GM06990 (cell line): ENCODE data around the gene SFMBT1.

Experiments used
- DNase-seq: peaks from one replicate; pipeline ENCODE4 v3.0.0-alpha.2; 2011; ENCODE audit not compliant: insufficient read length; ENCODE audit errors: extremely low read depth
- H3K27me3 ChIP-seq: replicated peaks from 2 replicates; pipeline ENCODE4 v1.6.0; 2011; ENCODE audit warnings: low read length; ENCODE audit not compliant: control insufficient read depth, insufficient read depth
- H3K36me3 ChIP-seq: 2 replicates; pipeline ENCODE4 v1.5.1; 2011; ENCODE audit warnings: low read length; ENCODE audit not compliant: control insufficient read depth, insufficient read depth
- H3K4me3 ChIP-seq: replicated peaks from 2 replicates; pipeline ENCODE4 v1.5.1; 2011; ENCODE audit warnings: low read depth, mild to moderate bottlenecking, control low read depth, low read length
- TF ChIP-seq, protein P1 (sequence below): IDR thresholded peaks from 2 replicates; pipeline ENCODE4 v1.5.1; 2011; ENCODE audit warnings: low read length, control low read depth, mild to moderate bottlenecking, inconsistent platforms; ENCODE audit not compliant: insufficient read depth, poor library complexity, severe bottlenecking

SFMBT1 gene

DNA sequence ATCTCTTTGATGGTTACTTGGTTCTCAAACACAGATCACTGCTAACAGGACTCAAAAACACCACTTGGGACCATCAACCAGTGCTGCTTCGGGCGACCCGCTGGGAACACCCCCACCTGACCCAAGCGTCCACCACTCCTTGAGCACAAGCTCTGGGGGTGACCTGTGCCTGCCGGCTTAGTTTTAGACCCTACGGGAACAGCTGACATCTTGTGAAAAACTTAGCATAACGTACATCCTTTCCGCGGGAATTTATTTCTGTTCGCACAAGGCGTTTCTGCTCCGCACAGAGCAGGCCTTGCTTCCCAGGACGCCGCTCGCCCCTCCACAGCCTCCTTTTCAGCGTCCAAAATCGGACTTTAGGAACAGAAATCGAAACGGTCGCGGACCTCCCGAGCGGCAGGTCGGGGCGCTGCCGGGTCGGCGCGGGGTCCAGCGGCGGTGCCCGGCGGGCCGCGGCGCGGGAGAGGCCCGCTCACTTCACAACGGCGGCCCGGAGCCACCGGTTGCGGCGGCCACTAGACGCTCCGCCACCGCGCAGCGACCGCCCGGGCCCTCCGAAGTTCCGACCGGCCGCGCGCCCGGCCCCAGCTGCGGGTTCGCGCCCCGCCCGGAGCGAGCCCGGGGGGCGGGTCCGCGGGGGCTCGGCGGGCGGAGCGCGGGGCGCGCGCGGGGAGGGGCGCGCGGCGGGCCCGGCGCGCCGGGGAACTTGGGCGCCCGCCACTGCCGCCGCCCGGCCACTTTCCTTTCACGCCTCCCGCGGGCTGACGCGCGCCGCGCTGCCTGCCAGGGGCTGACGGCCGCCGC lies 959 bp downstream of the SFMBT1 start:
- TF ChIP-seq, protein P1, sequence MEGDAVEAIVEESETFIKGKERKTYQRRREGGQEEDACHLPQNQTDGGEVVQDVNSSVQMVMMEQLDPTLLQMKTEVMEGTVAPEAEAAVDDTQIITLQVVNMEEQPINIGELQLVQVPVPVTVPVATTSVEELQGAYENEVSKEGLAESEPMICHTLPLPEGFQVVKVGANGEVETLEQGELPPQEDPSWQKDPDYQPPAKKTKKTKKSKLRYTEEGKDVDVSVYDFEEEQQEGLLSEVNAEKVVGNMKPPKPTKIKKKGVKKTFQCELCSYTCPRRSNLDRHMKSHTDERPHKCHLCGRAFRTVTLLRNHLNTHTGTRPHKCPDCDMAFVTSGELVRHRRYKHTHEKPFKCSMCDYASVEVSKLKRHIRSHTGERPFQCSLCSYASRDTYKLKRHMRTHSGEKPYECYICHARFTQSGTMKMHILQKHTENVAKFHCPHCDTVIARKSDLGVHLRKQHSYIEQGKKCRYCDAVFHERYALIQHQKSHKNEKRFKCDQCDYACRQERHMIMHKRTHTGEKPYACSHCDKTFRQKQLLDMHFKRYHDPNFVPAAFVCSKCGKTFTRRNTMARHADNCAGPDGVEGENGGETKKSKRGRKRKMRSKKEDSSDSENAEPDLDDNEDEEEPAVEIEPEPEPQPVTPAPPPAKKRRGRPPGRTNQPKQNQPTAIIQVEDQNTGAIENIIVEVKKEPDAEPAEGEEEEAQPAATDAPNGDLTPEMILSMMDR = no peak
- Histone ChIP-seq H3K4me3 (peak overlapping the region; percentile 89), H3K27me3 (no peaks in the 10 kb centered on the region), H3K36me3 (no peaks in the 10 kb centered on the region)
- DNase-seq = peak; percentile 81

DNA sequence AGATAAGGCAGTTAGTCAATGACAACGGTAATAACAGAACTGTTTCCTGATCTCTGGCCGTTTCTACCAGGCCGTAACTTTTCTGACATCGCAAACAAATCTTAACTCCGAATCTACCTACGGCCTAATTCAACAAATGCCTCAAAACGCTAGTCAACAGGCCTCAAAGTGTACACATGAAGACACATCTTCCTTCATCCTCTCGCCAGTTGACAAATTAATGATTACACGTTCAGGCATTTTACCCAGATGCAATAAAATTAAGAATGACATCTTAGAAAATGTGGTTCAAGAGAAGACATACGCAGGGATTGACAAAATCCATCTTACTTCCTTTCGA lies 1.5 kb downstream of the SFMBT1 start:
- Histone ChIP-seq H3K4me3 (peak overlapping the region; percentile 89), H3K36me3 (no peaks in the 10 kb centered on the region), H3K27me3 (no peaks in the 10 kb centered on the region)
- DNase-seq = no peak
- TF ChIP-seq, protein P1 = no peak

DNA sequence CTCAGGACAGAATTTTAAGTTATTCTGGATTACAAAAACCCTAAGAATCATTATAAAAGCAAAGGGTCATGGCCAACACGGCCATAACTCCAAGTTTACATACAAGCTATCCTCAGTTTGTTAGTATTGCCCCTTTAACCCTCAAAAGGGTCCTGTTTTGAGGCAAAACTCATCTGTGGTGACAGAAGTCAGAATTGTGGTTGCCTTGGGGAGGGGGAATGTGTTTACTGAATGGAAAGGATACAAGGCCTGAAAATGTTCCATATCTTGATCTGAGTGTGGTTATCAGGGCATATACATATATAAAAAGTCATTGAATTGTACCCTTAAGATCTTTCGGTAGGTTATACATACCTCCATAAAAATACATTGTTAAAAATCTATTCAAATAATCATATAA lies 2.1 kb downstream of the SFMBT1 start:
- H3K4me3 ChIP-seq = no peak overlapping the region
- no peak for DNase-seq
- H3K36me3 ChIP-seq = no peaks in the 10 kb centered on the region
- TF ChIP-seq, protein P1 = no peak
- H3K27me3 ChIP-seq = no peaks in the 10 kb centered on the region

DNA sequence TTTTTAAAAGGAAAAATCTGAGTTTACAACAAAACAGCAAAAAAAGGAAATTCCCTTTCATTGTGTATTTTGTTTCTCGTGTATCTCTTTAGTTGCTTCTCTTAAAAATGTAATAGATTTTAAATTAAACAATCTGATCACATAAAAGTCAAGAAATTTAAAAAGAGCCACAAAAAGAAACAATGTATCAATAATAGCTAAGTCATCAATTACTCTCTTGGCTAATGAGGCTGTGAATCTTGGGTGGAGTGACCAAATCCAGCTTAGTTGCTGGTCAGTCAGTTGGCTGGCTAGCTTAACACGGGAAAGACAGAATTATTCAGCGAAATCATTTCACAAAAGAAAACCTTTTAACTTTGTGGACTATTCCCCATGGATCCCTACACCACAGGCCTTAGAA lies 3.2 kb downstream of the SFMBT1 start:
- no peak for DNase-seq
- TF ChIP-seq, protein P1 = no peak
- no peaks in the 10 kb centered on the region for H3K36me3 ChIP-seq
- no peaks in the 10 kb centered on the region for H3K27me3 ChIP-seq
- H3K4me3 ChIP-seq = no peak overlapping the region

DNA sequence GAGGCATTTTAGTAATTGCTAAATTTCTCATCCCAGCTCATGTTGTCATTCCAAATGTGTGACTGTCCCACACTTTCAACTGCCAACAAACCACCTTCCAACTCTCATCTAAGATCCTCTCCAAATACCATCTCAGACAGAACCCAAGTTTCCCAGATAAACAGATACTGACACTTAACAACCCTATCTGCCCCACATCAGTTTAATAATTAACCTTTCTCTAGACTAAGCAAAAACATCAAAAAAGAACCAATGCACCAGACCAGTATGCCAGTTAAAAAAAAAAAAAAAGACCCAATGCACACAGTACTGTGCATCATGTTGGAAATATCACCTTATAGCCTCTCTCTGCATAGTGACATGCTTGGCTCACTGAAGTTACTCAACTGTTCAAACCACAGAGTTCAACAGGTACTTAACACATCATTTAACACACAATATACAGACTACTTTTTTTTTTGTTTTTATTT lies 5.5 kb downstream of the SFMBT1 start:
- Histone ChIP-seq H3K36me3 (no peaks in the 10 kb centered on the region), H3K27me3 (no peaks in the 10 kb centered on the region), H3K4me3 (no peak overlapping the region)
- TF ChIP-seq, protein P1 = no peak
- no peak for DNase-seq
